ENCODE results near the gene MRAS. TPM values are rescaled to one million over a fixed set of nuclear protein-coding genes. Genes with fewer than 3 reads are reported as not detected.
A peak's percentile ranks its signal among the peaks of the same experiment; 100 is the strongest.

Gene MRAS
- total and polyA plus RNA-seq, 7 experiments from 2014 or later: 0.05 to 4.9 (median 0.80) TPM; not detected in 2

DNA sequence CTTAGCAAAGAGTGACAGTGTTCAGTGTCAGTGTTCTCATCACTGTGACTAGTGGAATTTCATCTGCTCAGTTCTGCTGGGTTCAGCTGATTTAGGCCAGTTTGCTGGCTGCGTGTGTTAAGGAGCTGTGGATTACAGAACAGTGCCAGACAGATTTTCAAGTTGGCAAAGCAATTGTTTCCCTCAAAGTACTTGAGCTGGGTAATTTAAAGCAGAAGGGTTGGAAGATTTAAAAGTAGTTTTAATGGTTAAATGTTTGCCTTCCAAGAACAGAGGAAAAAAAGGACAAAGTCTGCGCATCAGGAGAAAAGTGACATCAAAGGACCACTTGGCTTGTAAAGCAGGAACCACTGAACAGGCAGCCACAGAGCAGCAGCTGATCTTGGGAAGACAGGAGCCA, 94.7 kb downstream of the MRAS start:
- intact Hi-C loops (cut with micrococcal nuclease): no loop called here
- Mint-ChIP-seq H3K27ac (no peak overlapping the region), H3K27me3 (peaks cover 0 to 10% (median 8%) of the 10 kb centered on the region in 5 donors), H3K36me3 (no peaks in the 10 kb centered on the region), H3K4me1 (no peaks in the 10 kb centered on the region), H3K9me3 (no peaks in the 10 kb centered on the region), H3K4me3 (no peak overlapping the region)
- ChIA-PET POLR2A (no interaction called here), CTCF (no interaction called here)
- ATAC-seq: no peak
- no peaks in the 10 kb centered on the region for H3K27me3 ChIP-seq (ENCODE audit: control insufficient read depth in 2 of 2, insufficient read depth in 2 of 2, low read length in 2 of 2)
- no peaks in the 10 kb centered on the region for H3K4me1 ChIP-seq (ENCODE audit: control insufficient read depth in 2 of 2, insufficient read depth in 2 of 2, low read length in 2 of 2)
- no peak overlapping the region for H3K27ac ChIP-seq (ENCODE audit: low read depth, low read length)
- DNase-seq: no peak
- no peak overlapping the region for H3K4me3 ChIP-seq (ENCODE audit: low read length)
- no peaks in the 10 kb centered on the region for H3K36me3 ChIP-seq (ENCODE audit: control insufficient read depth in 2 of 3, insufficient read depth in 3 of 3, low read length in 3 of 3)
- no peaks in the 10 kb centered on the region for H3K9me3 ChIP-seq (ENCODE audit: control insufficient read depth in 2 of 3, low read length in 3 of 3)

DNA sequence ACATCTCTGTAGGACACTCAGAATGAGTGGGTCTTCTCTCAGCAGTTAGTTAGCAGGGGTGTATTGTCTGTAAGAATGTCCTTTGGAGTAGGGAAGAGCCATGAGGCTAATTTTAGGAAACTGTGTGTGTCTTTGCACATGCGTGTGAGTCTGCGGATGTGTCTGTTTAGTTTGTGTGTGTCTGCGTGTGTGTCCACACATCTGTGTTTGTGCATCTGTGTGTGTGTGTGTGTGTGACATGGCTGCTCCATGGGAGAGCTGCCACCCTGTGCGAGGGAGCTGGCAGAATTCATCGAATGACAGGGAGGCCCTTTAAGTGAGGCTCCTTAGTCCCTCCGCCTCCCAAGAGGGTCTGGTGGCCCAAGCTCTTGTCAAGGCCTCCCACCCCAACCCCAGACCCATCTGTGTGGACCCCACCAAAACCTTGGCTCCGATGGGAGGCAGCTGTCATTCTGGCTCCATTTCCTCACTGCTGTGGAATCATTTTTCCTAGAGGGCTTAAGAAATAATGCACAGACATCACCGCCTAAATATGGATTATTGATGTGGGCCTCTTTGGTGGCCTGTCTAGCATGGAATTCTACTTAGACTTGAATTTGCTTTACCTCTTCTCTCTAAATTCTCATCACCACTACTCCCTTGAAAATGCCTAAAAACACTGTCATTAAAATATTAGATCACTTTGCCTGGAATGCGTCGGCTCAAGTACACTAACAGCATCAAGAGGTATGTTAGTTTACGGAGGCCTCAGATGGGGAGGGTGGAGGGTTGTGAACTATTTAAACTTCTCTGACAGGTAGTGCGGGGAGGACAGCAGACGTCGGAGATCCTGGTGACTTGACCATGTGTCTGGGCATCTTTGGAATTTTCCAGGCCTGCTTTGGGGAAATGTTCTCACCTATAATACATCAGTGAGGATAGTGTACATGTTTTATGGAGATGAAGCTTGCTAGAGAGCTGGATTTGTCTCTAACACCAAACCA, 95.4 kb downstream of the MRAS start:
- ChIA-PET POLR2A (no interaction called here), CTCF (no interaction called here)

DNA sequence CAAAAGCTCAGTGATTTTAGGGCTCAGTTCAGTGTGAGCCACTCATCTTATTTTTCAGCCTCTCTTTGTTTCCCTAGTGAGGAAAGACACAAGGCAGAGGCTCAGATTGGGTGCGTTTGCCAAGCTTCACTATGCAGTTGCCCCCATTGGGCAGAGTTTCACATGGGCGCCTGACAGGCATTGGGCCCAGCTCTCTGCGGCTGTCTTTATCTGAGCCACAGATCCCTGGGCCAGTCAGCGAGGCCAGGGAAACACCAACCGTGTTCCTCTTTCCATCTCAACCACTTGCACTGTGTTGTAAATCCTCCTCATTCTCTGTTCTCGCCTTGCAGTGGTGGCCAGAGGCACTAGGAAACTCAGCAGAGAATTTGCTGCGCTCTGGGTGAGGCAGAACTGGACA, 96.9 kb downstream of the MRAS start:
- ChIA-PET CTCF (no interaction called here), POLR2A (no interaction called here)
- H3K9me3 Mint-ChIP-seq: no peaks in the 10 kb centered on the region
- no peak overlapping the region for H3K4me3 Mint-ChIP-seq
- no peaks in the 10 kb centered on the region for H3K4me1 ChIP-seq (ENCODE audit: control insufficient read depth in 2 of 2, insufficient read depth in 2 of 2, low read length in 2 of 2)
- intact Hi-C loops (cut with micrococcal nuclease): no loop called here
- no peak overlapping the region for H3K27ac ChIP-seq (ENCODE audit: low read depth, low read length)
- no peaks in the 10 kb centered on the region for H3K4me1 Mint-ChIP-seq
- ATAC-seq (no peak), DNase-seq (no peak)
- H3K36me3 ChIP-seq (ENCODE audit: control insufficient read depth in 2 of 3, insufficient read depth in 3 of 3, low read length in 3 of 3): no peaks in the 10 kb centered on the region
- H3K4me3 ChIP-seq (ENCODE audit: low read length): no peak overlapping the region
- no peak overlapping the region for H3K27ac Mint-ChIP-seq
- H3K36me3 Mint-ChIP-seq: no peaks in the 10 kb centered on the region
- H3K27me3 Mint-ChIP-seq: peaks cover 0 to 6% (median 0%) of the 10 kb centered on the region in 5 donors
- H3K9me3 ChIP-seq (ENCODE audit: control insufficient read depth in 2 of 3, low read length in 3 of 3): no peaks in the 10 kb centered on the region
- H3K27me3 ChIP-seq (ENCODE audit: control insufficient read depth in 2 of 2, insufficient read depth in 2 of 2, low read length in 2 of 2): no peaks in the 10 kb centered on the region

More for the DNA sequence above, 95.4 kb downstream of the MRAS start:
- Histone ChIP-seq H3K27ac (ENCODE audit: low read depth, low read length) (no peak overlapping the region), H3K27me3 (ENCODE audit: control insufficient read depth in 2 of 2, insufficient read depth in 2 of 2, low read length in 2 of 2) (no peaks in the 10 kb centered on the region), H3K4me1 (ENCODE audit: control insufficient read depth in 2 of 2, insufficient read depth in 2 of 2, low read length in 2 of 2) (no peaks in the 10 kb centered on the region), H3K9me3 (ENCODE audit: control insufficient read depth in 2 of 3, low read length in 3 of 3) (no peaks in the 10 kb centered on the region), H3K4me3 (ENCODE audit: low read length) (no peak overlapping the region), H3K36me3 (ENCODE audit: control insufficient read depth in 2 of 3, insufficient read depth in 3 of 3, low read length in 3 of 3) (no peaks in the 10 kb centered on the region)
- Mint-ChIP-seq H3K4me1 (no peaks in the 10 kb centered on the region), H3K9me3 (no peaks in the 10 kb centered on the region), H3K27me3 (peaks cover 0 to 8% (median 6%) of the 10 kb centered on the region in 5 donors), H3K36me3 (no peaks in the 10 kb centered on the region), H3K27ac (no peak overlapping the region), H3K4me3 (no peak overlapping the region)
- ATAC-seq (peak; percentile 22), DNase-seq (no peak)
- intact Hi-C loops (cut with micrococcal nuclease): no loop called here

DNA sequence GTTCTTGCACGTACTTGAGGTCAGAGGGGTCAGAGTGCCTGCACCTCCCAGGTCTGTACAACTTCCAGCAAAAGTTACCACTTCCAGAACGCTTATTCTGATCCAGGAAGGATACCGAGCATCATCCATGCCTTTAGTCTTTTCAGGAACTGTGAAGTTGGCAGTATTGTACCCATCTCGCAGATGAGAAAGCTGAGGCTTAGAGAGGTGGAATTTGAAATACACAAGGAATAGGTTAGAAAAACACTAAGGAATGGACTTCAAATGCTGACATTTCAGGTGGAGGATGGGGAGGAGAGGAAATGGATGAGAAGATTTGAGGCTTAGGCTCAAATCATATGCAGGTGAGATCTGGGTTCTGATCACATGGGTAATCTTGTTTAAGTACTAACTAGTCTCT, 97.3 kb downstream of the MRAS start:
- no peaks in the 10 kb centered on the region for H3K9me3 Mint-ChIP-seq
- H3K4me1 ChIP-seq (ENCODE audit: control insufficient read depth in 2 of 2, insufficient read depth in 2 of 2, low read length in 2 of 2): no peaks in the 10 kb centered on the region
- H3K36me3 ChIP-seq (ENCODE audit: control insufficient read depth in 2 of 3, insufficient read depth in 3 of 3, low read length in 3 of 3): no peaks in the 10 kb centered on the region
- intact Hi-C loops (cut with micrococcal nuclease): no loop called here
- no peaks in the 10 kb centered on the region for H3K9me3 ChIP-seq (ENCODE audit: control insufficient read depth in 2 of 3, low read length in 3 of 3)
- no peaks in the 10 kb centered on the region for H3K27me3 ChIP-seq (ENCODE audit: control insufficient read depth in 2 of 2, insufficient read depth in 2 of 2, low read length in 2 of 2)
- no peak overlapping the region for H3K4me3 Mint-ChIP-seq
- no peak overlapping the region for H3K4me3 ChIP-seq (ENCODE audit: low read length)
- ATAC-seq: no peak
- no peaks in the 10 kb centered on the region for H3K4me1 Mint-ChIP-seq
- H3K27ac ChIP-seq (ENCODE audit: low read depth, low read length): no peak overlapping the region
- POLR2A ChIA-PET: no interaction called here
- no peaks in the 10 kb centered on the region for H3K36me3 Mint-ChIP-seq
- peaks cover 0 to 6% (median 0%) of the 10 kb centered on the region in 5 donors for H3K27me3 Mint-ChIP-seq
- no peak for DNase-seq
- H3K27ac Mint-ChIP-seq: no peak overlapping the region
- CTCF ChIA-PET: no interaction called here

DNA sequence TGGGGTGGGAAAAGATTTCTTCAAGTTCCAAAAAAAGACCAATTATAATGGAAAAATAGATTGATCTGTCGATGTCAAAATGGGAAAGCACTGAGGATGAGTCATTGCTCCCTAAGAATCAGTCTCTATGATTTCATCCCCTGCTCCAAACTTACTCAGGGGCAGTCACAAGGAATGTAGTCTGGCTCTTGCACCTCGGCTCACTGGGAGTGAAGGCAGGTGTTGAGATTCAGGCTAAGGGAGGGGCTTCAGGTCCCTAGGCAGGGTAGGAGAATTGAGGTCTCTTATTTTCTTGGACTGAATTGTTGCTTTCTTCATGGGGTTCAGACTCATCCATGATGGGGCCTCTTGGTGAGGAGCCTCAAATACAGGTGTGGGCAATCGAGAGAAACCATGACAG, 100.3 kb downstream of the MRAS start:
- no peak overlapping the region for H3K27ac ChIP-seq (ENCODE audit: low read depth, low read length)
- no peak overlapping the region for H3K4me3 Mint-ChIP-seq
- H3K27me3 ChIP-seq (ENCODE audit: control insufficient read depth in 2 of 2, insufficient read depth in 2 of 2, low read length in 2 of 2): no peaks in the 10 kb centered on the region
- ATAC-seq: no peak
- intact Hi-C loops (cut with micrococcal nuclease): no loop called here
- H3K27me3 Mint-ChIP-seq: peaks cover 0 to 3% (median 0%) of the 10 kb centered on the region in 5 donors
- no peaks in the 10 kb centered on the region for H3K4me1 Mint-ChIP-seq
- ChIA-PET CTCF (no interaction called here), POLR2A (no interaction called here)
- no peak overlapping the region for H3K27ac Mint-ChIP-seq
- no peaks in the 10 kb centered on the region for H3K36me3 ChIP-seq (ENCODE audit: control insufficient read depth in 2 of 3, insufficient read depth in 3 of 3, low read length in 3 of 3)
- DNase-seq: no peak
- H3K36me3 Mint-ChIP-seq: no peaks in the 10 kb centered on the region
- no peak overlapping the region for H3K4me3 ChIP-seq (ENCODE audit: low read length)
- H3K9me3 ChIP-seq (ENCODE audit: control insufficient read depth in 2 of 3, low read length in 3 of 3): no peaks in the 10 kb centered on the region
- H3K4me1 ChIP-seq (ENCODE audit: control insufficient read depth in 2 of 2, insufficient read depth in 2 of 2, low read length in 2 of 2): no peaks in the 10 kb centered on the region
- H3K9me3 Mint-ChIP-seq: no peaks in the 10 kb centered on the region

DNA sequence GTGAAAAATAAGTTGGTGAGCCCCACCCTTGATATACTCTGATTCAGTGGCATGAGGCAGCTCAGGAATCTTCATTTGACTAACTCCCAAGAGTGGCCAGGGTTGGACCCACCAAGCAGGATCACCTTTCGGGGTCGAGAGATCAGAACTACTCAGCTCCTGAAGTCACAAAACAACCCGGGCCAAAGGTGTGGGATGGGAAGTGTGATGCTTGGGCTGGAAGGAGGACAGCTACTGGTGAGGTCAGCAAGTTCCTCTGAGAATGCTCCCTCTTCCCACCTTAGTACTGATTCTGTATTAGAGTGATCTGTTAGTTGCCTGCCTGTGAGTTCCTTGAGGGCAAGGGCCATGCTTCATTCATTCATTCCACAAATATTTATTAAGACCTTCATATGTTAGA, 101.1 kb downstream of the MRAS start:
- ChIA-PET CTCF (no interaction called here), POLR2A (no interaction called here)
- Mint-ChIP-seq H3K9me3 (no peaks in the 10 kb centered on the region), H3K27ac (no peak overlapping the region), H3K4me1 (no peaks in the 10 kb centered on the region), H3K4me3 (no peak overlapping the region), H3K36me3 (no peaks in the 10 kb centered on the region), H3K27me3 (peaks cover 0 to 3% (median 0%) of the 10 kb centered on the region in 5 donors)
- H3K4me3 ChIP-seq (ENCODE audit: low read length): no peak overlapping the region
- no peaks in the 10 kb centered on the region for H3K4me1 ChIP-seq (ENCODE audit: control insufficient read depth in 2 of 2, insufficient read depth in 2 of 2, low read length in 2 of 2)
- no peaks in the 10 kb centered on the region for H3K27me3 ChIP-seq (ENCODE audit: control insufficient read depth in 2 of 2, insufficient read depth in 2 of 2, low read length in 2 of 2)
- intact Hi-C loops (cut with micrococcal nuclease): no loop called here
- no peak overlapping the region for H3K27ac ChIP-seq (ENCODE audit: low read depth, low read length)
- ATAC-seq (no peak), DNase-seq (no peak)
- H3K9me3 ChIP-seq (ENCODE audit: control insufficient read depth in 2 of 3, low read length in 3 of 3): no peaks in the 10 kb centered on the region
- H3K36me3 ChIP-seq (ENCODE audit: control insufficient read depth in 2 of 3, insufficient read depth in 3 of 3, low read length in 3 of 3): no peaks in the 10 kb centered on the region

DNA sequence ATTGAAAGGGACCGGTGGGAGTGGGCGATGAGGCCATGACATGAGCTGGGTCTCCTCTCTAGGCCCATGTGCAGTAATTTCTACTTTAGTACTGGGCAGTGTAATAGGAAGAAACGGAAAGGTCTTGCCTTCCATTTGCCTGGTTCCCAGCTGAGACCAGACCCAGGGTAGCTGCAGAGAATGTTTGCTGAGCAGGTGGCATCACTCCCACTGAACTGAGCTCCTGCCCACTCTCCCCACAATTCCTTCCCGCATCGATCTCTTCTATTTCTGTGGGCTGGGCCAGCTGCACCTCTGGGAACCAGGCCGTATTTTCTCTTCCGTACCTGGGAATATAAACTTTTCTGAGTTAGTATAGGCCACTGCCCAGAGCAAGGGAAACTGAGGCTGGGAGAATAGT, 101.8 kb downstream of the MRAS start:
- ATAC-seq: no peak
- no peak overlapping the region for H3K4me3 Mint-ChIP-seq

More for the DNA sequence above, 101.8 kb downstream of the MRAS start:
- no peaks in the 10 kb centered on the region for H3K9me3 Mint-ChIP-seq
- Histone ChIP-seq H3K4me3 (ENCODE audit: low read length) (no peak overlapping the region), H3K4me1 (ENCODE audit: control insufficient read depth in 2 of 2, insufficient read depth in 2 of 2, low read length in 2 of 2) (no peaks in the 10 kb centered on the region), H3K9me3 (ENCODE audit: control insufficient read depth in 2 of 3, low read length in 3 of 3) (no peaks in the 10 kb centered on the region), H3K27me3 (ENCODE audit: control insufficient read depth in 2 of 2, insufficient read depth in 2 of 2, low read length in 2 of 2) (no peaks in the 10 kb centered on the region), H3K27ac (ENCODE audit: low read depth, low read length) (no peak overlapping the region), H3K36me3 (ENCODE audit: control insufficient read depth in 2 of 3, insufficient read depth in 3 of 3, low read length in 3 of 3) (no peaks in the 10 kb centered on the region)
- H3K4me1 Mint-ChIP-seq: no peaks in the 10 kb centered on the region
- no peaks in the 10 kb centered on the region for H3K36me3 Mint-ChIP-seq
- H3K27me3 Mint-ChIP-seq: peaks cover 0 to 3% (median 0%) of the 10 kb centered on the region in 5 donors
- POLR2A ChIA-PET: no interaction called here
- CTCF ChIA-PET: no interaction called here
- peak overlapping the region in 1 of 9 donors; percentile 56 for H3K27ac Mint-ChIP-seq
- intact Hi-C loops (cut with micrococcal nuclease): no loop called here
- DNase-seq: no peak

Data from naive thymus-derived CD4-positive, alpha-beta T cell (primary cell).